GM12878 (cell line): ENCODE data around the gene RNF43. TPM values are rescaled to one million over a fixed set of nuclear protein-coding genes. Genes with fewer than 3 reads are reported as not detected.

ENCODE experiments used
- BACH1 ChIP-seq: fragments of 450-650 bp; IDR thresholded peaks from 2 replicates; pipeline ENCODE4 v1.6.1; 2017; ENCODE audit warnings: mild to moderate bottlenecking, borderline replicate concordance
- CHD4 ChIP-seq: fragments of 200-600 bp; sonication (generic); IDR thresholded peaks from 2 replicates; pipeline ENCODE4 v1.6.1; 2016; ENCODE audit warnings: mild to moderate bottlenecking
- CREM ChIP-seq: IDR thresholded peaks from 2 replicates; pipeline ENCODE4 v1.6.1; 2014; ENCODE audit warnings: antibody characterized with exemption, low read depth
- EP300 ChIP-seq, 2 experiments: fragments of 150-350 bp in 1 of 2; IDR thresholded peaks; 2 replicates each; pipeline ENCODE4 v1.6.1; 2011 to 2012; ENCODE audit warnings: low read depth in 2 of 2, low read length in 2 of 2, borderline replicate concordance in 1 of 2, improper control_type of control experiment in 1 of 2, inconsistent platforms in 1 of 2; ENCODE audit not compliant: control insufficient read depth in 1 of 2
- GABPA ChIP-seq: IDR thresholded peaks from 2 replicates; pipeline ENCODE4 v1.6.1; 2014; ENCODE audit warnings: antibody characterized with exemption, low read depth, mild to moderate bottlenecking, inconsistent platforms
- GATAD2B ChIP-seq: fragments of 450-650 bp; conservative IDR thresholded peaks from 2 replicates; pipeline ENCODE4 v1.6.1; 2017; ENCODE audit warnings: low read depth, mild to moderate bottlenecking, moderate library complexity
- JUND ChIP-seq: IDR thresholded peaks from 2 replicates; pipeline ENCODE4 v1.6.1; 2012; ENCODE audit warnings: low read depth, mild to moderate bottlenecking, low read length, improper control_type of control experiment, moderate library complexity
- KAT2A ChIP-seq: conservative IDR thresholded peaks from 2 replicates; pipeline ENCODE4 v1.6.1; 2011; ENCODE audit warnings: low read depth, low read length; ENCODE audit not compliant: control insufficient read depth
- NR2C1 ChIP-seq: fragments of 450-650 bp; IDR thresholded peaks from 2 replicates; pipeline ENCODE4 v1.6.1; 2017; ENCODE audit warnings: antibody characterized with exemption, mild to moderate bottlenecking, moderate library complexity
- PML ChIP-seq: IDR thresholded peaks from 2 replicates; pipeline ENCODE4 v1.6.1; 2012; ENCODE audit warnings: low read length, inconsistent platforms
- RUNX3 ChIP-seq: IDR thresholded peaks from 2 replicates; pipeline ENCODE4 v1.6.1; 2012; ENCODE audit warnings: low read length, inconsistent platforms
- SMARCA5 ChIP-seq: fragments of 450-650 bp; IDR thresholded peaks from 2 replicates; pipeline ENCODE4 v1.6.1; 2017; ENCODE audit warnings: mild to moderate bottlenecking
- polyA plus RNA-seq, 11 experiments: library from polyadenylated mRNA; depleted of rRNA in 4 of 11; unstranded in 6 of 11; stranded (reverse) in 5 of 11; fragments of >200 nt; fragmentation: Nextera tagmentation in 4 of 11; fragmentation: Illumina TruSeq in 1 of 11; extraction: Ambion mirVana in 4 of 11; extraction: Trizol in 1 of 11; gene quantifications; 1 replicate in 1 of 11; 2 replicates in 10 of 11; pipeline versions ENCODE4 v1.2.1 to v1.2.3, GENCODE V29; 2011 to 2016; ENCODE audit warnings: inconsistent platforms in 2 of 11, missing spikeins in 2 of 11, low read depth in 1 of 11
- total RNA-seq, 4 experiments: library from RNA; depleted of rRNA in 3 of 4; stranded (reverse); fragments of >200 nt in 3 of 4; fragmentation: Illumina TruSeq in 1 of 4; extraction: Trizol in 1 of 4; gene quantifications; 2 replicates each; pipeline versions ENCODE4 v1.2.1 to v1.2.3, GENCODE V29; 2013 to 2021
- TF ChIP-seq, protein P1 (sequence below): IDR thresholded peaks from 2 replicates; pipeline ENCODE4 v1.6.1; 2011; ENCODE audit warnings: borderline replicate concordance, low read depth, mild to moderate bottlenecking, moderate library complexity, low read length; ENCODE audit not compliant: insufficient read depth, poor library complexity, severe bottlenecking
- TF ChIP-seq, protein P2 (sequence below): fragments of 450-650 bp; IDR thresholded peaks from 2 replicates; pipeline ENCODE4 v1.6.1; 2014; ENCODE audit warnings: mild to moderate bottlenecking
- TF ChIP-seq, protein P3 (sequence below): fragments of 450-650 bp; IDR thresholded peaks from 2 replicates; pipeline ENCODE4 v1.6.1; 2018; ENCODE audit warnings: mild to moderate bottlenecking, low read depth, moderate library complexity; ENCODE audit not compliant: partially characterized antibody
- TF ChIP-seq, protein P4 (sequence below): fragments of 450-650 bp; conservative IDR thresholded peaks from 2 replicates; pipeline ENCODE4 v1.6.1; 2017; ENCODE audit warnings: mild to moderate bottlenecking, moderate library complexity
- TF ChIP-seq, protein P5 (sequence below): IDR thresholded peaks from 2 replicates; pipeline ENCODE4 v1.6.1; 2011; ENCODE audit warnings: mild to moderate bottlenecking, low read depth, low read length, moderate library complexity; ENCODE audit not compliant: insufficient replicate concordance
- TF ChIP-seq, protein P6 (sequence below): fragments of 450-650 bp; IDR thresholded peaks from 2 replicates; pipeline ENCODE4 v1.6.1; 2017; ENCODE audit warnings: mild to moderate bottlenecking

Gene RNF43
- total and polyA plus RNA-seq, 10 of the 15 experiments (the other 5 are each of a cell fraction or from before 2014, with no cell fraction given) = 1.2 to 16.7 (median 5.5) TPM

DNA sequence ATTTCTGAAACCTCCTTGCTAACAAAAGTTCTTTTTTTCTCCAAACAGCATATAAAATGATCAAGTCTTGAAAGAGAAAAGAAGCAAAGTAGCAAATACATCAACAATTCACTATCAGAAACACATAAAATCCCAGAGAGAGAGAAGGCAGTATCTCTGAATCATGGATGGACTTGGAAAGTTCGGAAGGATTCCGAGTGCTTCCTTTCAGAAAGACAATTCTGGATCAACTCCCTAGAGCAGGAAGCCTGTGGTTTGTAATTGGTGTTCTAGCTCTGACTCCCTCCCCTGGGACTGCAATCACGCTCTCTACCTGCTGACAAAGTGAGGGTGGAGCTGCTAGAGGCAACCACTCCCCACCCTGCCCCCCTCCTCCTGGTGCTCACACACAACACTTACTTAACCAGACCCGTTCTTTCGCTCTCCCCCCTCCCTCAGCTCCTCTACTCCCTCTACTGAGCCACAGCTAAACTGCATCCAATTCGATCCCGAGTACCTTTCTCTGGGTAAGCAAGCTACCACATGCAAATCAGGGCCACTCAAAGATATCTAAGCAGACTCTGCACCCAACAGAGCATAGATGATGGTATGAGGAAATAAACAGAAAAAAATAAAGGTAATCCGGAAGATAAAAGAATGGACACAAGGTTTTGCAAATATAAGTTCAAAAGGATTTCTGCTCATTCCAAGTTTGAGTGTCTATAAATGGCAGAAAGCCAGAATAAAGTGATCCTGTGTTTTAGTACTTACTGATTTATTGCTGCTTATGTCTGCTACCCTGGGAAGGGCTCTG is at the start of gene RNF43 (continued):
- TF ChIP-seq, protein P1, sequence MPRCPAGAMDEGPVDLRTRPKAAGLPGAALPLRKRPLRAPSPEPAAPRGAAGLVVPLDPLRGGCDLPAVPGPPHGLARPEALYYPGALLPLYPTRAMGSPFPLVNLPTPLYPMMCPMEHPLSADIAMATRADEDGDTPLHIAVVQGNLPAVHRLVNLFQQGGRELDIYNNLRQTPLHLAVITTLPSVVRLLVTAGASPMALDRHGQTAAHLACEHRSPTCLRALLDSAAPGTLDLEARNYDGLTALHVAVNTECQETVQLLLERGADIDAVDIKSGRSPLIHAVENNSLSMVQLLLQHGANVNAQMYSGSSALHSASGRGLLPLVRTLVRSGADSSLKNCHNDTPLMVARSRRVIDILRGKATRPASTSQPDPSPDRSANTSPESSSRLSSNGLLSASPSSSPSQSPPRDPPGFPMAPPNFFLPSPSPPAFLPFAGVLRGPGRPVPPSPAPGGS = no peak
- TF ChIP-seq, protein P2, sequence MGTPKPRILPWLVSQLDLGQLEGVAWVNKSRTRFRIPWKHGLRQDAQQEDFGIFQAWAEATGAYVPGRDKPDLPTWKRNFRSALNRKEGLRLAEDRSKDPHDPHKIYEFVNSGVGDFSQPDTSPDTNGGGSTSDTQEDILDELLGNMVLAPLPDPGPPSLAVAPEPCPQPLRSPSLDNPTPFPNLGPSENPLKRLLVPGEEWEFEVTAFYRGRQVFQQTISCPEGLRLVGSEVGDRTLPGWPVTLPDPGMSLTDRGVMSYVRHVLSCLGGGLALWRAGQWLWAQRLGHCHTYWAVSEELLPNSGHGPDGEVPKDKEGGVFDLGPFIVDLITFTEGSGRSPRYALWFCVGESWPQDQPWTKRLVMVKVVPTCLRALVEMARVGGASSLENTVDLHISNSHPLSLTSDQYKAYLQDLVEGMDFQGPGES = no peak
- TF ChIP-seq, protein P3, sequence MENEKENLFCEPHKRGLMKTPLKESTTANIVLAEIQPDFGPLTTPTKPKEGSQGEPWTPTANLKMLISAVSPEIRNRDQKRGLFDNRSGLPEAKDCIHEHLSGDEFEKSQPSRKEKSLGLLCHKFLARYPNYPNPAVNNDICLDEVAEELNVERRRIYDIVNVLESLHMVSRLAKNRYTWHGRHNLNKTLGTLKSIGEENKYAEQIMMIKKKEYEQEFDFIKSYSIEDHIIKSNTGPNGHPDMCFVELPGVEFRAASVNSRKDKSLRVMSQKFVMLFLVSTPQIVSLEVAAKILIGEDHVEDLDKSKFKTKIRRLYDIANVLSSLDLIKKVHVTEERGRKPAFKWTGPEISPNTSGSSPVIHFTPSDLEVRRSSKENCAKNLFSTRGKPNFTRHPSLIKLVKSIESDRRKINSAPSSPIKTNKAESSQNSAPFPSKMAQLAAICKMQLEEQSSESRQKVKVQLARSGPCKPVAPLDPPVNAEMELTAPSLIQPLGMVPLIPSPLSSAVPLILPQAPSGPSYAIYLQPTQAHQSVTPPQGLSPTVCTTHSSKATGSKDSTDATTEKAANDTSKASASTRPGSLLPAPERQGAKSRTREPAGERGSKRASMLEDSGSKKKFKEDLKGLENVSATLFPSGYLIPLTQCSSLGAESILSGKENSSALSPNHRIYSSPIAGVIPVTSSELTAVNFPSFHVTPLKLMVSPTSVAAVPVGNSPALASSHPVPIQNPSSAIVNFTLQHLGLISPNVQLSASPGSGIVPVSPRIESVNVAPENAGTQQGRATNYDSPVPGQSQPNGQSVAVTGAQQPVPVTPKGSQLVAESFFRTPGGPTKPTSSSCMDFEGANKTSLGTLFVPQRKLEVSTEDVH = no peak
- TF ChIP-seq GABPA (no peak), JUND (peak; percentile 54; the same call in 1 of the 2 replicates), NR2C1 (no peak), GATAD2B (peak; percentile 44), BACH1 (peak; percentile 30; the same call in 1 of the 2 replicates), RUNX3 (peak; percentile 82), CREM (0 out of 2 replicates have a peak, but pooled peaks have one; percentile 45), PML (no peak), CHD4 (no peak), SMARCA5 (peak; percentile 54; the same call in 1 of the 2 replicates), KAT2A (no peak), EP300 (IDR thresholded peaks at IDR 0.05; ENCODE audit: borderline replicate concordance in 1 of 2, control insufficient read depth in 1 of 2, low read depth in 2 of 2, low read length in 2 of 2) (peak; percentile 68 to 90)
- TF ChIP-seq, protein P4, sequence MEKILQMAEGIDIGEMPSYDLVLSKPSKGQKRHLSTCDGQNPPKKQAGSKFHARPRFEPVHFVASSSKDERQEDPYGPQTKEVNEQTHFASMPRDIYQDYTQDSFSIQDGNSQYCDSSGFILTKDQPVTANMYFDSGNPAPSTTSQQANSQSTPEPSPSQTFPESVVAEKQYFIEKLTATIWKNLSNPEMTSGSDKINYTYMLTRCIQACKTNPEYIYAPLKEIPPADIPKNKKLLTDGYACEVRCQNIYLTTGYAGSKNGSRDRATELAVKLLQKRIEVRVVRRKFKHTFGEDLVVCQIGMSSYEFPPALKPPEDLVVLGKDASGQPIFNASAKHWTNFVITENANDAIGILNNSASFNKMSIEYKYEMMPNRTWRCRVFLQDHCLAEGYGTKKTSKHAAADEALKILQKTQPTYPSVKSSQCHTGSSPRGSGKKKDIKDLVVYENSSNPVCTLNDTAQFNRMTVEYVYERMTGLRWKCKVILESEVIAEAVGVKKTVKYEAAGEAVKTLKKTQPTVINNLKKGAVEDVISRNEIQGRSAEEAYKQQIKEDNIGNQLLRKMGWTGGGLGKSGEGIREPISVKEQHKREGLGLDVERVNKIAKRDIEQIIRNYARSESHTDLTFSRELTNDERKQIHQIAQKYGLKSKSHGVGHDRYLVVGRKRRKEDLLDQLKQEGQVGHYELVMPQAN = 0 out of 2 replicates have a peak, but pooled peaks have one; percentile 8
- TF ChIP-seq, protein P5, sequence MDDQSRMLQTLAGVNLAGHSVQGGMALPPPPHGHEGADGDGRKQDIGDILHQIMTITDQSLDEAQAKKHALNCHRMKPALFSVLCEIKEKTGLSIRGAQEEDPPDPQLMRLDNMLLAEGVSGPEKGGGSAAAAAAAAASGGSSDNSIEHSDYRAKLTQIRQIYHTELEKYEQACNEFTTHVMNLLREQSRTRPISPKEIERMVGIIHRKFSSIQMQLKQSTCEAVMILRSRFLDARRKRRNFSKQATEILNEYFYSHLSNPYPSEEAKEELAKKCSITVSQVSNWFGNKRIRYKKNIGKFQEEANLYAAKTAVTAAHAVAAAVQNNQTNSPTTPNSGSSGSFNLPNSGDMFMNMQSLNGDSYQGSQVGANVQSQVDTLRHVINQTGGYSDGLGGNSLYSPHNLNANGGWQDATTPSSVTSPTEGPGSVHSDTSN = peak; percentile 19
- TF ChIP-seq, protein P6, sequence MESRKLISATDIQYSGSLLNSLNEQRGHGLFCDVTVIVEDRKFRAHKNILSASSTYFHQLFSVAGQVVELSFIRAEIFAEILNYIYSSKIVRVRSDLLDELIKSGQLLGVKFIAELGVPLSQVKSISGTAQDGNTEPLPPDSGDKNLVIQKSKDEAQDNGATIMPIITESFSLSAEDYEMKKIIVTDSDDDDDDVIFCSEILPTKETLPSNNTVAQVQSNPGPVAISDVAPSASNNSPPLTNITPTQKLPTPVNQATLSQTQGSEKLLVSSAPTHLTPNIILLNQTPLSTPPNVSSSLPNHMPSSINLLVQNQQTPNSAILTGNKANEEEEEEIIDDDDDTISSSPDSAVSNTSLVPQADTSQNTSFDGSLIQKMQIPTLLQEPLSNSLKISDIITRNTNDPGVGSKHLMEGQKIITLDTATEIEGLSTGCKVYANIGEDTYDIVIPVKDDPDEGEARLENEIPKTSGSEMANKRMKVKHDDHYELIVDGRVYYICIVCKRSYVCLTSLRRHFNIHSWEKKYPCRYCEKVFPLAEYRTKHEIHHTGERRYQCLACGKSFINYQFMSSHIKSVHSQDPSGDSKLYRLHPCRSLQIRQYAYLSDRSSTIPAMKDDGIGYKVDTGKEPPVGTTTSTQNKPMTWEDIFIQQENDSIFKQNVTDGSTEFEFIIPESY = no peak
